DND-41 (cell line): ENCODE results near the gene ESCO1.

Source experiments
- CTCF ChIP-seq: IDR thresholded peaks from 2 replicates; pipeline ENCODE4 v1.5.1; 2012; ENCODE audit warnings: borderline replicate concordance, low read length, moderate library complexity, mild to moderate bottlenecking; ENCODE audit not compliant: poor library complexity, severe bottlenecking; ENCODE audit errors: extremely low read depth
- EZH2 ChIP-seq: IDR thresholded peaks from 3 replicates; pipeline ENCODE4 v1.6.1; 2012; ENCODE audit warnings: borderline replicate concordance, low read depth, mild to moderate bottlenecking, moderate library complexity, low read length, inconsistent platforms; ENCODE audit not compliant: severe bottlenecking

DNA sequence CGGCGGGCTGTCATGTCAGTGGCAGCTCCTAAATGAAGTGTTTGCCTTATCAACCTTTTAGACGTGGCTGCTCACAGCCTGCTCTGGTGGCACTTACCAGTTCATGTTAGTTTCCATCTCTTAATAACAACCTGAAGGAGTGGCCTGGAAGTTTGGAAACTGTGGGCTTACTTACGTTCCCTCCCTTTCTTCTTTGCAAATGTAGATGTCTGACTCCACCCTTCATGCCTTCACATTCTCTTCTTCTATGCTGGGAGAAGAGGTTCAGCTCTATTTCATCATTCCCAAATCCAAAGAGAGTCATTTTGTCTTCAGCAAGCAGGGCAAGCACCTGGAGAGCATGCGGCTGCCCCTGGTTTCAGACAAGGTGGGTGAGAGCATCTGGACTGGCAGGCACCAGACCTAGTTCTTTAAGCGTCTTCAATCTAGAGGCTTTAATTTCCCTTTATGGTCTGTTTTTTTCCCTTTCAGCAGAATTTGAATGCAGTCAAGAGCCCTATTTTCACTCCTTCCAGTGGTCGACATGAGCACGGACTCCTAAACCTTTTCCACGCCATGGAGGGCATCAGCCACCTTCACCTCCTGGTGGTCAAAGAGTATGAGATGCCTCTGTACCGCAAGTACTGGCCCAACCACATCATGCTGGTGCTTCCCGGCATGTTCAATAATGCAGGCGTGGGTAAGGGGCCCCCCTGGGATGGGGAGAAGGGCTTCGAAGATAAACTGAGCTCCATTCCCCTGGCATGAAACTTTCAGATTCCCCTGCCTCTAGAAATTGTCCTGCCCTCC, 92.4 kb downstream of the ESCO1 start:
- TF ChIP-seq CTCF (no peak), EZH2 (no peak)
